Liver (tissue), 3 donors: ENCODE measurements around the gene MAGEC3.

Source experiments
- ATF3 ChIP-seq: IDR thresholded peaks from 2 replicates; pipeline ENCODE4 v1.6.1; 2016; ENCODE audit warnings: antibody characterized with exemption
- CTCF ChIP-seq: fragments of 150-350 bp; IDR thresholded peaks from 2 replicates; pipeline ENCODE4 v1.5.1; 2017; ENCODE audit warnings: improper control_type of control experiment, low read depth, low read length; ENCODE audit not compliant: missing input control
- FOXA1 ChIP-seq: IDR thresholded peaks from 2 replicates; pipeline ENCODE4 v1.6.1; 2016; ENCODE audit warnings: antibody characterized with exemption
- GABPA ChIP-seq, 2 donors: IDR thresholded peaks in 1 of 2; conservative IDR thresholded peaks in 1 of 2; 2 replicates each; pipeline ENCODE4 v1.6.1; 2016; ENCODE audit warnings: antibody characterized with exemption in 2 of 2, mild to moderate bottlenecking in 1 of 2, moderate library complexity in 1 of 2
- JUND ChIP-seq, 2 donors: IDR thresholded peaks; 2 replicates each; pipeline ENCODE4 v1.6.1; 2016; ENCODE audit warnings: antibody characterized with exemption in 2 of 2
- MAX ChIP-seq: IDR thresholded peaks from 2 replicates; pipeline ENCODE4 v1.6.1; 2016; ENCODE audit warnings: antibody characterized with exemption
- RAD21 ChIP-seq, 2 donors: IDR thresholded peaks; 2 replicates each; pipeline ENCODE4 v1.6.1; 2016; ENCODE audit warnings: antibody characterized with exemption in 2 of 2, mild to moderate bottlenecking in 2 of 2
- REST ChIP-seq: IDR thresholded peaks from 2 replicates; pipeline ENCODE4 v1.6.1; 2016; ENCODE audit warnings: antibody characterized with exemption, mild to moderate bottlenecking
- SP1 ChIP-seq: IDR thresholded peaks from 2 replicates; pipeline ENCODE4 v1.6.1; 2018; ENCODE audit warnings: antibody characterized with exemption, mild to moderate bottlenecking
- YY1 ChIP-seq: IDR thresholded peaks from 2 replicates; pipeline ENCODE4 v1.6.1; 2016; ENCODE audit warnings: antibody characterized with exemption, mild to moderate bottlenecking
- donor health status: healthy.
- donor health status: healthy.

GRCh38 chrX:141815904-141816303 lies 22.2 kb upstream of the MAGEC3 start:
- TF ChIP-seq CTCF (no peak), REST (no peak), SP1 (no peak), MAX (no peak), RAD21 (IDR thresholded peaks at IDR 0.05) (no peak), GABPA (IDR thresholded peaks at IDR 0.05 in 1 of 2, conservative IDR thresholded peaks at IDR 0.05 in 1 of 2) (no peak), YY1 (no peak), FOXA1 (no peak), JUND (IDR thresholded peaks at IDR 0.05) (no peak), ATF3 (no peak)
